ENCODE data around the gene RASAL2. TPM values are rescaled to one million over a fixed set of nuclear protein-coding genes. Genes with fewer than 3 reads are reported as not detected.

Gene RASAL2
- total and polyA plus RNA-seq, 2 of the 4 experiments (the other 2 are of a cell fraction) = 13.1 to 20.6 TPM

GRCh38 chr1:178071811-178072210, 22.1 kb upstream of the RASAL2 start:
- no peak overlapping the region for H2AK5ac ChIP-seq (ENCODE audit: low read depth, low read length)
- H4K8ac ChIP-seq (ENCODE audit: low read depth in 2 of 2, low read length in 2 of 2) = no peak overlapping the region
- H3K4me1 ChIP-seq (ENCODE audit: control insufficient read depth, insufficient read depth, low read length) = no peaks in the 10 kb centered on the region
- no peaks in the 10 kb centered on the region for H3K36me3 ChIP-seq (ENCODE audit: control insufficient read depth, insufficient read depth, low read length)
- no peak overlapping the region for H2BK20ac ChIP-seq (ENCODE audit: low read depth, low read length)
- no TSS peak for BruUV-seq (replicated peaks)
- no peaks in the 10 kb centered on the region for H3K27me3 ChIP-seq (ENCODE audit: control insufficient read depth, insufficient read depth, low read length)
- H3K4me3 ChIP-seq (ENCODE audit: insufficient read depth, low read depth, low read length) = no peak overlapping the region
- in situ Hi-C loops (cut with MboI; ENCODE audit: low sequenced_read_pairs) = no loop called here
- no peak overlapping the region for H4K5ac ChIP-seq (ENCODE audit: low read depth, low read length)
- ChIA-PET CTCF (no interaction called here), POLR2A (ENCODE audit: unreplicated experiment) (no interaction called here)
- H3K9me1 ChIP-seq (ENCODE audit: insufficient read depth, low read length) = no peaks in the 10 kb centered on the region
- H2BK120ac ChIP-seq (ENCODE audit: low read depth, low read length) = no peak overlapping the region
- no CpG with 5 or more reads among the region's 2 CpGs for WGBS, 2 experiments (ENCODE audit: extremely low coverage in 2 of 2, insufficient read length in 1 of 2)
- H3K18ac ChIP-seq (ENCODE audit: low read depth, low read length) = no peak overlapping the region
- no peaks in the 10 kb centered on the region for H4K20me1 ChIP-seq (ENCODE audit: insufficient read depth, low read length)
- no peaks in the 10 kb centered on the region for H3K79me1 ChIP-seq (ENCODE audit: low read depth in 1 of 2, low read length in 2 of 2)
- no peak overlapping the region for H3K4me2 ChIP-seq (ENCODE audit: low read depth, low read length)
- no peak overlapping the region for H3K56ac ChIP-seq (ENCODE audit: extremely low read depth, insufficient read depth, low read length)
- no peak overlapping the region for H2AK9ac ChIP-seq (replicated peaks; ENCODE audit: low read depth, low read length, poor library complexity)
- H2BK15ac ChIP-seq (ENCODE audit: low read depth, low read length) = no peak overlapping the region
- intact Hi-C loops (cut with micrococcal nuclease) = no loop called here
- no peak overlapping the region for H4K91ac ChIP-seq (ENCODE audit: insufficient read depth, low read depth, low read length)
- H2AFZ ChIP-seq (replicated peaks; ENCODE audit: low read length, poor library complexity) = no peak overlapping the region
- no peak for TF ChIP-seq CEBPB (IDR thresholded peaks at IDR 0.05; ENCODE audit: low read depth, low read length)
- TF ChIP-seq RFX5 (IDR thresholded peaks at IDR 0.05; ENCODE audit: low read depth, low read length) = no peak
- TF ChIP-seq MAFK (IDR thresholded peaks at IDR 0.05; ENCODE audit: low read depth, low read length) = no peak
- no peak for TF ChIP-seq POLR2A (IDR thresholded peaks at IDR 0.05; ENCODE audit: low read depth, low read length)
- TF ChIP-seq NFE2L2 (IDR thresholded peaks at IDR 0.05; ENCODE audit: low read depth, low read length) = no peak
- no peak for TF ChIP-seq MAZ (IDR thresholded peaks at IDR 0.05; ENCODE audit: borderline replicate concordance, low read depth, low read length)
- no peak for TF ChIP-seq MXI1 (IDR thresholded peaks at IDR 0.05; ENCODE audit: borderline replicate concordance, low read depth, low read length)
- no peak for TF ChIP-seq ELK1 (IDR thresholded peaks at IDR 0.05; ENCODE audit: borderline replicate concordance, low read depth, low read length)
- no peak for TF ChIP-seq FOS (IDR thresholded peaks at IDR 0.05; ENCODE audit: low read depth, low read length)
- TF ChIP-seq RCOR1 (IDR thresholded peaks at IDR 0.05; ENCODE audit: insufficient replicate concordance, low read length) = no peak
- TF ChIP-seq SMC3 (IDR thresholded peaks at IDR 0.05; ENCODE audit: low read depth, low read length) = no peak
- no peak for TF ChIP-seq CTCF (conservative IDR thresholded peaks at IDR 0.05; ENCODE audit: low read depth, low read length)
- no peak for TF ChIP-seq CHD1 (IDR thresholded peaks at IDR 0.05; ENCODE audit: low read depth, low read length)
- no peak for TF ChIP-seq BHLHE40 (IDR thresholded peaks at IDR 0.05; ENCODE audit: low read depth, low read length)
- no peak for TF ChIP-seq RAD21 (IDR thresholded peaks at IDR 0.05; ENCODE audit: low read length)
- TF ChIP-seq USF2 (IDR thresholded peaks at IDR 0.05; ENCODE audit: low read depth, low read length) = no peak
- dilution Hi-C loops (cut with HindIII; ENCODE audit: low sequenced_read_pairs, unreplicated experiment) = no loop called here
- no peak overlapping the region for H3K27ac ChIP-seq (ENCODE audit: insufficient read depth, low read length)
- no peak overlapping the region for H3K9ac ChIP-seq (ENCODE audit: low read depth, low read length)
- DNase-seq = no peak
- no peak overlapping the region for H3K4ac ChIP-seq (ENCODE audit: low read depth, low read length)
- H3K14ac ChIP-seq (replicated peaks; ENCODE audit: low read depth, low read length) = no peak overlapping the region
- no peak overlapping the region for H3K23ac ChIP-seq (ENCODE audit: low read depth, low read length)
- no peak for ATAC-seq (ENCODE audit: low read depth)
- no peaks in the 10 kb centered on the region for H3K9me3 ChIP-seq (ENCODE audit: control insufficient read depth, insufficient read depth, low read length)
- H2BK5ac ChIP-seq (ENCODE audit: low read depth, low read length, poor library complexity, severe bottlenecking) = no peak overlapping the region
